Stimulated activated CD8-positive, alpha-beta memory T cell treated with anti-CD3 and anti-CD28 coated beads, Interleukin-7, amount 100 ng/mL, for 24 hours (primary cell): ENCODE results near the gene NUMA1.

Experiments used
- DNase-seq: peaks from one replicate; pipeline ENCODE4 v3.0.0-alpha.2; 2020; ENCODE audit warnings: low read depth

Gene NUMA1

GRCh38 chr11:72058416-72059034 lies 21.8 kb downstream of the NUMA1 start:
- no peak for DNase-seq

- no peak for DNase-seq
Observed at GRCh38 chr11:72048766-72049460, 31.4 kb downstream of the NUMA1 start.

- no peak for DNase-seq
Observed at GRCh38 chr11:72045849-72046248, 34.5 kb downstream of the NUMA1 start.

GRCh38 chr11:72042064-72042745 lies 38.1 kb downstream of the NUMA1 start:
- no peak for DNase-seq

GRCh38 chr11:72041364-72042063 lies 38.8 kb downstream of the NUMA1 start:
- DNase-seq = no peak

- peak; percentile 41 for DNase-seq
Observed at GRCh38 chr11:72040491-72041363, 39.6 kb downstream of the NUMA1 start.

GRCh38 chr11:72039856-72040401 lies 40.4 kb downstream of the NUMA1 start:
- no peak for DNase-seq

GRCh38 chr11:72039031-72039855 lies 41.1 kb downstream of the NUMA1 start:
- no peak for DNase-seq

GRCh38 chr11:72038491-72038890 lies 41.9 kb downstream of the NUMA1 start:
- no peak for DNase-seq

GRCh38 chr11:72037554-72038311 lies 42.6 kb downstream of the NUMA1 start:
- no peak for DNase-seq

GRCh38 chr11:72036687-72037086 lies 43.7 kb downstream of the NUMA1 start:
- DNase-seq = no peak

GRCh38 chr11:72030472-72031045 lies 49.8 kb downstream of the NUMA1 start:
- DNase-seq = no peak

GRCh38 chr11:72026090-72026489 lies 54.3 kb downstream of the NUMA1 start:
- no peak for DNase-seq

- no peak for DNase-seq
Observed at GRCh38 chr11:72024069-72024754, 56.1 kb downstream of the NUMA1 start.

GRCh38 chr11:72023335-72023734 lies 57.0 kb downstream of the NUMA1 start:
- DNase-seq = no peak

- no peak for DNase-seq
Observed at GRCh38 chr11:72018171-72018570, 62.2 kb downstream of the NUMA1 start.

- no peak for DNase-seq
Observed at GRCh38 chr11:72015511-72016061, 64.8 kb downstream of the NUMA1 start.

- DNase-seq = no peak
Observed at GRCh38 chr11:72014761-72015320, 65.5 kb downstream of the NUMA1 start.
